HCT116 (cell line): ENCODE results near the gene CTAGE8. TPM values are rescaled to one million over a fixed set of nuclear protein-coding genes. Genes with fewer than 3 reads are reported as not detected.
A peak's percentile ranks its signal among the peaks of the same experiment; 100 is the strongest.

Experiments used
- ATAC-seq: fragments of 200-7000 bp; cut with Tn5 transposase; 2 replicates; pipeline ENCODE4 v1.9.1; 2020; ENCODE audit warnings: mild to moderate bottlenecking, moderate library complexity
- BruUV-seq: library from RNA; stranded (reverse); fragments of 400-500 nt; replicated peaks from 2 replicates; lab custom pipeline; 2021; lab: Mats Ljungman, UMichigan
- CTCF ChIA-PET: fragments of 300-600 bp; sonication (Branson Sonifier 250); formaldehyde crosslinking; loops from one replicate; lab custom pipeline; 2021; ENCODE audit warnings: antibody characterized with exemption; lab: Charles Lee
- POLR2A ChIA-PET: fragments of 300-600, 350-600 bp; sonication (Branson Sonifier 250); formaldehyde crosslinking; loops from one replicate; lab custom pipeline; 2021; ENCODE audit warnings: antibody characterized with exemption; lab: Charles Lee
- RAD21 ChIA-PET, 2 experiments: fragments of 300-600 bp; sonication (Branson Sonifier 250); formaldehyde crosslinking; loops; one replicate each; lab custom pipeline; 2023; ENCODE audit warnings: low total read pairs in 2 of 2; ENCODE audit not compliant: uncharacterized antibody in 2 of 2, unreplicated experiment in 2 of 2, low non-redundant PET in 1 of 2; lab: Charles Lee
- DNase-seq: peaks from one replicate; pipeline ENCODE4 v3.0.0-alpha.2; 2010; ENCODE audit warnings: low read depth, low spot score
- H2AFZ ChIP-seq: fragments of 200-600 bp; shearing (Covaris generic), sonication (generic); 2 replicates; pipeline ENCODE4 v1.6.1; 2017; ENCODE audit warnings: low read depth, mixed run types, mixed read lengths, antibody characterized with exemption, low read length; ENCODE audit not compliant: poor library complexity, severe bottlenecking
- H3K27ac ChIP-seq: 2 replicates; pipeline ENCODE4 v1.5.1; 2012; ENCODE audit warnings: low read depth, low read length
- H3K27me3 ChIP-seq: fragments of 200-600 bp; sonication (generic); 2 replicates; pipeline ENCODE4 v1.6.1; 2016; ENCODE audit warnings: mixed run types, low read length, mixed read lengths; ENCODE audit not compliant: insufficient read depth
- H3K36me3 ChIP-seq, 2 experiments: fragments of 200-500 bp in 1 of 2; fragments of 200-600 bp in 1 of 2; sonication (Bioruptor generic) in 1 of 2; sonication (generic) in 1 of 2; 2 replicates each; pipeline versions ENCODE4 v1.5.1 to v1.6.1; 2014 to 2016; ENCODE audit warnings: low read length in 2 of 2, inconsistent platforms in 1 of 2, mixed read lengths in 1 of 2, mixed run types in 1 of 2; ENCODE audit not compliant: insufficient read depth in 2 of 2, control insufficient read depth in 1 of 2
- H3K4me1 ChIP-seq, 2 experiments: fragments of 200-600 bp in 1 of 2; sonication (generic) in 1 of 2; 2 replicates each; pipeline versions ENCODE4 v1.5.1 to v1.6.1; 2012 to 2017; ENCODE audit warnings: low read length in 2 of 2, inconsistent platforms in 1 of 2, mild to moderate bottlenecking in 1 of 2, mixed read lengths in 1 of 2, mixed run types in 1 of 2, moderate library complexity in 1 of 2; ENCODE audit not compliant: insufficient read depth in 2 of 2, control insufficient read depth in 1 of 2
- H3K4me2 ChIP-seq: fragments of 200-600 bp; sonication (generic); 2 replicates; pipeline ENCODE4 v1.6.1; 2017; ENCODE audit warnings: mixed run types, low read length, mixed read lengths
- H3K4me3 ChIP-seq, 2 experiments: fragments of 200-600 bp in 1 of 2; sonication (generic) in 1 of 2; replicated peaks in 1 of 2; 2 replicates each; pipeline ENCODE4 v1.5.1; 2011 to 2016; ENCODE audit warnings: low read length in 2 of 2, control low read depth in 1 of 2, low read depth in 1 of 2, mild to moderate bottlenecking in 1 of 2, mixed read lengths in 1 of 2, mixed run types in 1 of 2
- H3K79me2 ChIP-seq: fragments of 200-600 bp; sonication (generic); 2 replicates; pipeline ENCODE4 v1.6.1; 2017; ENCODE audit warnings: mild to moderate bottlenecking, mixed run types, low read length, moderate library complexity, mixed read lengths; ENCODE audit not compliant: insufficient read depth
- H3K9ac ChIP-seq: fragments of 200-600 bp; sonication (generic); 2 replicates; pipeline ENCODE4 v1.6.1; 2016; ENCODE audit warnings: low read length, mixed read lengths
- H3K9me2 ChIP-seq: fragments of 200-600 bp; sonication (generic), shearing (Covaris generic); 2 replicates; pipeline ENCODE4 v1.6.1; 2017; ENCODE audit warnings: mixed run types, mild to moderate bottlenecking, moderate library complexity; ENCODE audit not compliant: insufficient read depth
- H3K9me3 ChIP-seq, 2 experiments: fragments of 200-500 bp in 1 of 2; fragments of 200-600 bp in 1 of 2; sonication (Bioruptor generic) in 1 of 2; sonication (generic) in 1 of 2; 2 replicates each; pipeline ENCODE4 v1.6.1; 2014 to 2017; ENCODE audit warnings: low read length in 2 of 2, mixed read lengths in 2 of 2, inconsistent platforms in 1 of 2, low read depth in 1 of 2, mild to moderate bottlenecking in 1 of 2, mixed run types in 1 of 2, moderate library complexity in 1 of 2; ENCODE audit not compliant: control insufficient read depth in 1 of 2, insufficient read depth in 1 of 2
- H4K20me1 ChIP-seq: fragments of 200-600 bp; sonication (generic), shearing (Covaris generic); 2 replicates; pipeline ENCODE4 v1.6.1; 2017; ENCODE audit warnings: mixed run types, mild to moderate bottlenecking, moderate library complexity; ENCODE audit not compliant: insufficient read depth
- CBX3 ChIP-seq: IDR thresholded peaks from 2 replicates; pipeline ENCODE4 v1.6.1; 2012; ENCODE audit warnings: low read depth
- CEBPB ChIP-seq: IDR thresholded peaks from 2 replicates; pipeline ENCODE4 v1.6.1; 2012; ENCODE audit warnings: low read depth
- EGR1 ChIP-seq: IDR thresholded peaks from 2 replicates; pipeline ENCODE4 v1.6.1; 2012; ENCODE audit warnings: low read depth
- ELF1 ChIP-seq: IDR thresholded peaks from 2 replicates; pipeline ENCODE4 v1.6.1; 2012; ENCODE audit warnings: low read depth, borderline replicate concordance
- EZH2phosphoT487 ChIP-seq: fragments of 200-600 bp; IDR thresholded peaks from 2 replicates; pipeline ENCODE4 v1.6.1; 2018; ENCODE audit warnings: antibody characterized with exemption, borderline replicate concordance
- FOSL1 ChIP-seq: IDR thresholded peaks from 2 replicates; pipeline ENCODE4 v1.6.1; 2012; ENCODE audit warnings: low read depth
- JUND ChIP-seq: IDR thresholded peaks from 2 replicates; pipeline ENCODE4 v1.6.1; 2012
- POLR2A ChIP-seq: IDR thresholded peaks from 2 replicates; pipeline ENCODE4 v1.7.0; 2011; ENCODE audit warnings: borderline replicate concordance; ENCODE audit not compliant: insufficient read depth, insufficient read length; ENCODE audit errors: extremely low read depth
- POLR2AphosphoS5 ChIP-seq: IDR thresholded peaks from 2 replicates; pipeline ENCODE4 v1.6.1; 2011; ENCODE audit warnings: mild to moderate bottlenecking, low read depth, low read length, moderate library complexity
- RAD21 ChIP-seq: IDR thresholded peaks from 2 replicates; pipeline ENCODE4 v1.6.1; 2012; ENCODE audit warnings: low read depth, mild to moderate bottlenecking
- SIN3A ChIP-seq: IDR thresholded peaks from 2 replicates; pipeline ENCODE4 v1.6.1; 2012; ENCODE audit warnings: low read depth
- SP1 ChIP-seq: IDR thresholded peaks from 2 replicates; pipeline ENCODE4 v1.6.1; 2012; ENCODE audit warnings: low read depth
- SRF ChIP-seq: IDR thresholded peaks from 2 replicates; pipeline ENCODE4 v1.6.1; 2012; ENCODE audit warnings: low read depth
- TCF7L2 ChIP-seq: IDR thresholded peaks from 2 replicates; pipeline ENCODE4 v1.7.0; 2011; ENCODE audit warnings: borderline replicate concordance, inconsistent platforms; ENCODE audit not compliant: insufficient read depth, insufficient read length; ENCODE audit errors: extremely low read depth
- YY1 ChIP-seq: IDR thresholded peaks from 2 replicates; pipeline ENCODE4 v1.6.1; 2011; ENCODE audit warnings: low read length, low read depth, moderate library complexity, mild to moderate bottlenecking; ENCODE audit not compliant: insufficient replicate concordance; ENCODE audit errors: extremely low read depth
- ZFX ChIP-seq: fragments of 450-650 bp; IDR thresholded peaks from 2 replicates; pipeline ENCODE4 v1.6.1; 2017
- ZNF274 ChIP-seq: fragments of 200-500 bp; sonication (Bioruptor generic); IDR thresholded peaks from 2 replicates; pipeline ENCODE4 v1.6.1; 2014; ENCODE audit warnings: mild to moderate bottlenecking, low read depth, low read length, inconsistent platforms
- intact Hi-C: fragments of 100-400 bp; cut with micrococcal nuclease; formaldehyde crosslinking; loops from 2 replicates; pipeline ENCODE4 v1.10.0; 2022
- total RNA-seq: library from RNA; stranded (reverse); gene quantifications from one replicate; pipeline ENCODE4 v1.2.1, GENCODE V29; 2021; ENCODE audit not compliant: unreplicated experiment
- TF ChIP-seq, protein P1 (sequence below): IDR thresholded peaks from 2 replicates; pipeline ENCODE4 v1.6.1; 2012
- TF ChIP-seq, protein P2 (sequence below), 3 experiments: fragments of 200-600 bp in 1 of 3; sonication (generic) in 1 of 3; IDR thresholded peaks in 2 of 3; conservative IDR thresholded peaks in 1 of 3; 2 replicates each; pipeline ENCODE4 v1.5.1; 2012 to 2017; ENCODE audit warnings: low read depth in 2 of 3, low read length in 2 of 3, antibody characterized with exemption in 1 of 3, borderline replicate concordance in 1 of 3, control low read depth in 1 of 3, mild to moderate bottlenecking in 1 of 3, mixed read lengths in 1 of 3, mixed run types in 1 of 3, moderate library complexity in 1 of 3; ENCODE audit not compliant: insufficient read depth in 1 of 3
- TF ChIP-seq, protein P3 (sequence below): IDR thresholded peaks from 2 replicates; pipeline ENCODE4 v1.6.1; 2011; ENCODE audit warnings: mild to moderate bottlenecking, low read length, moderate library complexity; ENCODE audit not compliant: insufficient replicate concordance; ENCODE audit errors: extremely low read depth
- TF ChIP-seq, protein P4 (sequence below): IDR thresholded peaks from 2 replicates; pipeline ENCODE4 v1.6.1; 2012; ENCODE audit warnings: low read depth
- TF ChIP-seq, protein P5 (sequence below): IDR thresholded peaks from 2 replicates; pipeline ENCODE4 v1.6.1; 2012

The CTAGE8 gene
- total RNA-seq, 1 experiment from 2014 or later: 6.1 TPM

DNA sequence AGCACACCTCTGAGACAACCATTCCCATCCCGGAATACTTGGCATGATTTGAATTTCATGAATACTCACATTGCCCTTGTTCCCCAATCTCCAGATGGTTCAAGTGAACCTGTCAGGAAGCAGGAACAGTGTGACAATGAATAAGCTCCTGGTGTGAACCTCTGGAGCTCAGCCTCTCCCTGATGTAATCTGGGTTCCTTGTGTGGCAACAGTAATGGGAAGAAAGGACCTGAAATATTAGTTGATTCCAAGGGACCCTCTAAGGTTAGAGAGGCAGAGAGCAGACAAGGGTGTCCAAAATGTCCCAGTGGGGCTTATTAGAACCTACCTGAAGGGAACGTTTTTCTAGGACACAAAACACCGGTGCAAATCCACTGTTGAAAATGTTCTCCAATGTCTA is 13.0 kb downstream of the CTAGE8 start:
- POLR2A ChIA-PET: no interaction called here
- intact Hi-C loops: no loop called here
- peak; percentile 31 for ATAC-seq
- H3K9me2 ChIP-seq: no peaks in the 10 kb centered on the region
- peak; percentile 65 for DNase-seq
- no peaks in the 10 kb centered on the region for H4K20me1 ChIP-seq
- CTCF ChIA-PET: no interaction called here
- H2AFZ ChIP-seq: no peak overlapping the region
- H3K4me1 ChIP-seq: peaks cover 0 to 4% of the 10 kb centered on the region in 2 experiments; a peak in 1 of 4 replicates
- no peak overlapping the region for H3K4me2 ChIP-seq
- H3K27ac ChIP-seq: no peak overlapping the region
- RAD21 ChIA-PET: no interaction called here
- BruUV-seq: no TSS peak
- no peaks in the 10 kb centered on the region for H3K36me3 ChIP-seq
- no peak overlapping the region for H3K9ac ChIP-seq
- no peak overlapping the region for H3K4me3 ChIP-seq
- no peaks in the 10 kb centered on the region for H3K79me2 ChIP-seq
- no peaks in the 10 kb centered on the region for H3K27me3 ChIP-seq
- no peaks in the 10 kb centered on the region for H3K9me3 ChIP-seq
- TF ChIP-seq RAD21 (no peak), TCF7L2 (no peak), EZH2phosphoT487 (no peak), SRF (no peak), JUND (peak; percentile 50), SIN3A (peak; percentile 31; the same call in 1 of the 2 replicates), CBX3 (peak; percentile 66), YY1 (peak; percentile 35), EGR1 (no peak), POLR2AphosphoS5 (peak; percentile 82), SP1 (peak; percentile 69), FOSL1 (peak; percentile 57), ELF1 (no peak), CEBPB (peak; percentile 99), POLR2A (no peak), ZNF274 (no peak), ZFX (no peak)
- TF ChIP-seq, protein P1, sequence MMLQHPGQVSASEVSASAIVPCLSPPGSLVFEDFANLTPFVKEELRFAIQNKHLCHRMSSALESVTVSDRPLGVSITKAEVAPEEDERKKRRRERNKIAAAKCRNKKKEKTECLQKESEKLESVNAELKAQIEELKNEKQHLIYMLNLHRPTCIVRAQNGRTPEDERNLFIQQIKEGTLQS: no peak
- TF ChIP-seq, protein P2, sequence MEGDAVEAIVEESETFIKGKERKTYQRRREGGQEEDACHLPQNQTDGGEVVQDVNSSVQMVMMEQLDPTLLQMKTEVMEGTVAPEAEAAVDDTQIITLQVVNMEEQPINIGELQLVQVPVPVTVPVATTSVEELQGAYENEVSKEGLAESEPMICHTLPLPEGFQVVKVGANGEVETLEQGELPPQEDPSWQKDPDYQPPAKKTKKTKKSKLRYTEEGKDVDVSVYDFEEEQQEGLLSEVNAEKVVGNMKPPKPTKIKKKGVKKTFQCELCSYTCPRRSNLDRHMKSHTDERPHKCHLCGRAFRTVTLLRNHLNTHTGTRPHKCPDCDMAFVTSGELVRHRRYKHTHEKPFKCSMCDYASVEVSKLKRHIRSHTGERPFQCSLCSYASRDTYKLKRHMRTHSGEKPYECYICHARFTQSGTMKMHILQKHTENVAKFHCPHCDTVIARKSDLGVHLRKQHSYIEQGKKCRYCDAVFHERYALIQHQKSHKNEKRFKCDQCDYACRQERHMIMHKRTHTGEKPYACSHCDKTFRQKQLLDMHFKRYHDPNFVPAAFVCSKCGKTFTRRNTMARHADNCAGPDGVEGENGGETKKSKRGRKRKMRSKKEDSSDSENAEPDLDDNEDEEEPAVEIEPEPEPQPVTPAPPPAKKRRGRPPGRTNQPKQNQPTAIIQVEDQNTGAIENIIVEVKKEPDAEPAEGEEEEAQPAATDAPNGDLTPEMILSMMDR (IDR thresholded peaks at IDR 0.05 in 2 of 3, conservative IDR thresholded peaks at IDR 0.05 in 1 of 3; ENCODE audit: borderline replicate concordance in 1 of 3, insufficient read depth in 1 of 3, low read depth in 2 of 3, low read length in 2 of 3): no peak
- TF ChIP-seq, protein P3, sequence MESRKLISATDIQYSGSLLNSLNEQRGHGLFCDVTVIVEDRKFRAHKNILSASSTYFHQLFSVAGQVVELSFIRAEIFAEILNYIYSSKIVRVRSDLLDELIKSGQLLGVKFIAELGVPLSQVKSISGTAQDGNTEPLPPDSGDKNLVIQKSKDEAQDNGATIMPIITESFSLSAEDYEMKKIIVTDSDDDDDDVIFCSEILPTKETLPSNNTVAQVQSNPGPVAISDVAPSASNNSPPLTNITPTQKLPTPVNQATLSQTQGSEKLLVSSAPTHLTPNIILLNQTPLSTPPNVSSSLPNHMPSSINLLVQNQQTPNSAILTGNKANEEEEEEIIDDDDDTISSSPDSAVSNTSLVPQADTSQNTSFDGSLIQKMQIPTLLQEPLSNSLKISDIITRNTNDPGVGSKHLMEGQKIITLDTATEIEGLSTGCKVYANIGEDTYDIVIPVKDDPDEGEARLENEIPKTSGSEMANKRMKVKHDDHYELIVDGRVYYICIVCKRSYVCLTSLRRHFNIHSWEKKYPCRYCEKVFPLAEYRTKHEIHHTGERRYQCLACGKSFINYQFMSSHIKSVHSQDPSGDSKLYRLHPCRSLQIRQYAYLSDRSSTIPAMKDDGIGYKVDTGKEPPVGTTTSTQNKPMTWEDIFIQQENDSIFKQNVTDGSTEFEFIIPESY: no peak
- TF ChIP-seq, protein P4, sequence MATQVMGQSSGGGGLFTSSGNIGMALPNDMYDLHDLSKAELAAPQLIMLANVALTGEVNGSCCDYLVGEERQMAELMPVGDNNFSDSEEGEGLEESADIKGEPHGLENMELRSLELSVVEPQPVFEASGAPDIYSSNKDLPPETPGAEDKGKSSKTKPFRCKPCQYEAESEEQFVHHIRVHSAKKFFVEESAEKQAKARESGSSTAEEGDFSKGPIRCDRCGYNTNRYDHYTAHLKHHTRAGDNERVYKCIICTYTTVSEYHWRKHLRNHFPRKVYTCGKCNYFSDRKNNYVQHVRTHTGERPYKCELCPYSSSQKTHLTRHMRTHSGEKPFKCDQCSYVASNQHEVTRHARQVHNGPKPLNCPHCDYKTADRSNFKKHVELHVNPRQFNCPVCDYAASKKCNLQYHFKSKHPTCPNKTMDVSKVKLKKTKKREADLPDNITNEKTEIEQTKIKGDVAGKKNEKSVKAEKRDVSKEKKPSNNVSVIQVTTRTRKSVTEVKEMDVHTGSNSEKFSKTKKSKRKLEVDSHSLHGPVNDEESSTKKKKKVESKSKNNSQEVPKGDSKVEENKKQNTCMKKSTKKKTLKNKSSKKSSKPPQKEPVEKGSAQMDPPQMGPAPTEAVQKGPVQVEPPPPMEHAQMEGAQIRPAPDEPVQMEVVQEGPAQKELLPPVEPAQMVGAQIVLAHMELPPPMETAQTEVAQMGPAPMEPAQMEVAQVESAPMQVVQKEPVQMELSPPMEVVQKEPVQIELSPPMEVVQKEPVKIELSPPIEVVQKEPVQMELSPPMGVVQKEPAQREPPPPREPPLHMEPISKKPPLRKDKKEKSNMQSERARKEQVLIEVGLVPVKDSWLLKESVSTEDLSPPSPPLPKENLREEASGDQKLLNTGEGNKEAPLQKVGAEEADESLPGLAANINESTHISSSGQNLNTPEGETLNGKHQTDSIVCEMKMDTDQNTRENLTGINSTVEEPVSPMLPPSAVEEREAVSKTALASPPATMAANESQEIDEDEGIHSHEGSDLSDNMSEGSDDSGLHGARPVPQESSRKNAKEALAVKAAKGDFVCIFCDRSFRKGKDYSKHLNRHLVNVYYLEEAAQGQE: no peak
- TF ChIP-seq, protein P5, sequence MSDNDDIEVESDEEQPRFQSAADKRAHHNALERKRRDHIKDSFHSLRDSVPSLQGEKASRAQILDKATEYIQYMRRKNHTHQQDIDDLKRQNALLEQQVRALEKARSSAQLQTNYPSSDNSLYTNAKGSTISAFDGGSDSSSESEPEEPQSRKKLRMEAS: peak; percentile 79
